Thyroid gland (tissue), 4 donors: ENCODE results near the gene GFRA4. TPM values are rescaled to one million over a fixed set of nuclear protein-coding genes. Genes with fewer than 3 reads are reported as not detected.

Experiments used
- DNase-seq, 2 donors: peaks; one replicate each; pipeline ENCODE4 v3.0.0-alpha.2; 2019
- H3K27ac ChIP-seq, 3 donors: fragments of 200-600 bp; sonication (generic); 1 replicate in 2 of 3; 2 replicates in 1 of 3; pipeline ENCODE4 v1.5.1; 2016 to 2019; ENCODE audit warnings: mild to moderate bottlenecking in 1 of 3, moderate library complexity in 1 of 3
- H3K27me3 ChIP-seq: fragments of 200-600 bp; sonication (generic); one replicate; pipeline ENCODE4 v1.5.1; 2019
- H3K36me3 ChIP-seq, 2 donors: fragments of 200-600 bp; sonication (generic); one replicate each; pipeline ENCODE4 v1.5.1; 2016 to 2019
- H3K4me1 ChIP-seq, 2 donors: fragments of 200-600 bp; sonication (generic); one replicate each; pipeline ENCODE4 v1.5.1; 2017 to 2019
- H3K4me3 ChIP-seq, 3 donors: fragments of 200-600 bp; sonication (generic); replicated peaks in 1 of 3; 1 replicate in 2 of 3; 2 replicates in 1 of 3; pipeline ENCODE4 v1.5.1; 2016; ENCODE audit warnings: mild to moderate bottlenecking in 1 of 3
- H3K9me3 ChIP-seq: fragments of 200-600 bp; sonication (generic); one replicate; pipeline ENCODE4 v1.5.1; 2017
- CTCF ChIP-seq, 6 experiments: fragments of 200-600 bp in 3 of 6; fragments of 450-650 bp in 3 of 6; sonication (generic) in 3 of 6; IDR thresholded peaks; one replicate each; pipeline ENCODE4 v1.5.1; 2016 to 2019; ENCODE audit warnings: antibody characterized with exemption in 6 of 6, mild to moderate bottlenecking in 2 of 6, inconsistent platforms in 1 of 6, moderate library complexity in 1 of 6
- POLR2A ChIP-seq, 2 donors: fragments of 450-650 bp; IDR thresholded peaks; one replicate each; pipeline ENCODE4 v1.6.1; 2017; ENCODE audit warnings: antibody characterized with exemption in 2 of 2, mild to moderate bottlenecking in 2 of 2, moderate library complexity in 1 of 2
- WGBS, 2 donors: methylation state at CpG; one replicate each; pipeline ENCODE4 v1.1.5; 2017; 5-methylcytosine and 5-hydroxymethylcytosine counted together
- intact Hi-C: fragments of 100-400 bp; cut with DNase I; formaldehyde crosslinking; loops from one replicate; pipeline ENCODE4 v1.15.1; 2023
- total RNA-seq, 4 donors: library from RNA; depleted of rRNA; stranded (reverse); fragments of >200 nt; gene quantifications; one replicate each; pipeline ENCODE4 v1.2.3, GENCODE V29; 2016

Gene GFRA4
- total RNA-seq, 4 donors from 2014 or later: 0.81 to 3.0 (median 3.0) TPM; not detected in 1

GRCh38 chr20:3654326-3655130 is 8.7 kb downstream of the GFRA4 start:
- Histone ChIP-seq H3K27me3 (no peaks in the 10 kb centered on the region), H3K9me3 (no peaks in the 10 kb centered on the region), H3K4me1 (peaks cover 13 to 39% of the 10 kb centered on the region in 2 donors), H3K36me3 (no peaks in the 10 kb centered on the region), H3K27ac (peak overlapping the region; percentile 55 to 69 (median 56)), H3K4me3 (no peak overlapping the region)
- intact Hi-C loops: no loop called here
- TF ChIP-seq CTCF (IDR thresholded peaks at IDR 0.05) (no peak), POLR2A (IDR thresholded peaks at IDR 0.05) (peak in 1 of 2 donors; percentile 58)
- DNase-seq: peak; percentile 92 to 93
- WGBS, 2 donors: 25 to 38% methylated on average over 14 to 17 of the region's 17 CpGs

- peak overlapping the region; percentile 55 to 69 (median 56) for H3K27ac ChIP-seq
- DNase-seq: no peak
- peaks cover 13 to 39% of the 10 kb centered on the region in 2 donors for H3K4me1 ChIP-seq
- no peaks in the 10 kb centered on the region for H3K27me3 ChIP-seq
- WGBS, 2 donors: 25 to 36% methylated on average over 2 of the region's 2 CpGs
- no peak overlapping the region for H3K4me3 ChIP-seq
- intact Hi-C loops: no loop called here
- TF ChIP-seq CTCF (IDR thresholded peaks at IDR 0.05) (no peak), POLR2A (IDR thresholded peaks at IDR 0.05) (no peak)
- no peaks in the 10 kb centered on the region for H3K9me3 ChIP-seq
- no peaks in the 10 kb centered on the region for H3K36me3 ChIP-seq
Observed at GRCh38 chr20:3653921-3654320, 9.3 kb downstream of the GFRA4 start.

GRCh38 chr20:3652676-3653596 is 10.3 kb downstream of the GFRA4 start:
- Histone ChIP-seq H3K4me1 (peaks cover 13 to 39% of the 10 kb centered on the region in 2 donors), H3K27ac (peak overlapping the region; percentile 55 to 69 (median 56)), H3K9me3 (no peaks in the 10 kb centered on the region), H3K4me3 (no peak overlapping the region), H3K36me3 (peaks cover 0 to 2% of the 10 kb centered on the region in 2 donors), H3K27me3 (no peaks in the 10 kb centered on the region)
- intact Hi-C loops: no loop called here
- TF ChIP-seq POLR2A (IDR thresholded peaks at IDR 0.05) (no peak), CTCF (IDR thresholded peaks at IDR 0.05) (no peak)
- 79 to 85% methylated on average over 8 to 10 of the region's 10 CpGs for WGBS, 2 donors
- no peak for DNase-seq

- peaks cover 20 to 39% of the 10 kb centered on the region in 2 donors for H3K4me1 ChIP-seq
- no peaks in the 10 kb centered on the region for H3K27me3 ChIP-seq
- intact Hi-C loops: no loop called here
- H3K4me3 ChIP-seq: no peak overlapping the region
- TF ChIP-seq CTCF (IDR thresholded peaks at IDR 0.05): no peak
- no peak for TF ChIP-seq POLR2A (IDR thresholded peaks at IDR 0.05)
- no peak for DNase-seq
- peaks cover 0 to 2% of the 10 kb centered on the region in 2 donors for H3K36me3 ChIP-seq
- H3K27ac ChIP-seq: peak overlapping the region in 1 of 3 donors; percentile 56
- WGBS, 2 donors: 94% methylated on average over 9 of the region's 9 CpGs
- no peaks in the 10 kb centered on the region for H3K9me3 ChIP-seq
Observed at GRCh38 chr20:3652221-3652620, 11.0 kb downstream of the GFRA4 start.
